NCI-H1694 treated with DMSO at 0.1 percent for 48 hours (cell line): ENCODE measurements around the gene STRN.
A peak's percentile ranks its signal among the peaks of the same experiment; 100 is the strongest.
"Not testable (repeated sequence)": the region's sequence is repeated elsewhere in the genome, so short reads cannot be mapped to it uniquely, and the experiment has no call there.

ENCODE experiments used
- DNase-seq: peaks from one replicate; lab custom pipeline; 2025; lab: John Stamatoyannopoulos, UW

The STRN gene

DNA sequence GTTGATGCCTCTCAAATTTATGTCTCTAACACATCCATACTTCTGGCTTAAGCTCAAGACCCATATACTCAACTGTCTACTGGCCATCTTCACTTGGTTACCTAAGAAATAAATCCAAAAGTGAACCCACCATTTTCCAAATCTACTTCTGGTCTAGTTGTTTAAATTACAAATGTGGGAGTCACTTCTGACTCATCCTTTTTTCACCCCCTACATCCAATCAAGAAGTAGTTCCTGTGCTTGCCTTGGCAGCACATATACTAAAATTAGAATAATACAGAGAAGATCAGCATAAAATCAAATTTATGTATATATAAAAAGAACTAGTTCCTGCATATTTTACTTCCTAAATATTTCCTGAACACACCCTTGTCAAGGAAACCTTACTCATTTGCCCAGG lies 53.6 kb downstream of the STRN start:
- DNase-seq, result no peak

DNA sequence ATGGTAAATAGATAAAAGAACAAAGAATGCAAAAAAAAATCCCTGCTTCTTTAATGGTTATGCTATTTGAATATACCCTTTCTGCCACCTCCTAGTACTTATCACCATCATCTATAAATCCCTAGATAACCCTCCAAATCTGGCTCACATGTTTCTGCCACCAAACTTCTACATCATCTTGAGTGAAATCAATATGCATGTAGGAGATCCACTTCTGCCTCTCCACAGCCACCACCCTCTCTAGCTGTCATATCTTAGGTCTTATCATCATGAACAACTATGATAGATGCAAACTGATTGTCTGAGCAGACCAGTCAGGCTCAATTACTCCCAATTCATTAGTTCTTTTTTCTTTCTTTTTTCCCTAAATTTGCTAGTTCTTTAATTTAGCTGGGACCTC lies 55.3 kb downstream of the STRN start:
- DNase-seq, result no peak

DNA sequence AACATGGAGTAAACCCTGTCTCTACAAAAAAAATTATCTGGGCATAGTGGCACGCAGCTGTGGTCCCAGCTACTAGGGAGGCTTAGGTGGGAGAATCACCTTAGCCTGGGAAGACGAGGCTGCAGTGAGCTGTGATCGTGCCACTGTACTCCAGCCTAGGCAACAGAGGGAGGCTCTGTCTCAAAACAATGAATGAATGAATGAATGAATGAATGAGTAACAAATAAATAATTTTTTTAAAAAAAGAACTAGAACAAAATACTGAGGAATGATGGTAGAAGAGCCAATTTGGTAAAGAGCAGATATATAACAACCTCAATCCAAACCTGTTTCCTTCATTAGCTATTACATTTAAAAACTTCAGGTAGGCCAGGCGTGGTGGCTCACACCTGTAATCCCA lies 60.1 kb downstream of the STRN start:
- DNase-seq, result no peak

DNA sequence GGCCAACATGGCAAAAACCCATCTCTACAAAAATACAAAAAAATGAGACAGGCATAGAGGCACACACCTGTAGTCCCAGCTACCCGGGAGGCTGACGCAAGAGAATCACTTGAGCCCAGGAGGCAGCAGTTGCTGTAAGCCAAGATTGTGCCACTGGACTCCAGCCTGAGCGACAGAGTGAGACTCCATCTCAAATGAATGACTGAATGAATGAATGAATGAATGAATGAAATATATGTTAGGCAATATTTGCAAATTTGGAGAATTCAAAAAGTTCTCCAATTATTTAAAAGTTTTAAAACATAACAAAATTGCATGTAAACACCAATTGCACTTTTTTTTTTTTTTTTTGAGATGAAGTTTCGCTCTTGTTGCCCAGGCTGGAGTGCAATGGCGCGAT lies 61.7 kb downstream of the STRN start:
- DNase-seq, result no peak

DNA sequence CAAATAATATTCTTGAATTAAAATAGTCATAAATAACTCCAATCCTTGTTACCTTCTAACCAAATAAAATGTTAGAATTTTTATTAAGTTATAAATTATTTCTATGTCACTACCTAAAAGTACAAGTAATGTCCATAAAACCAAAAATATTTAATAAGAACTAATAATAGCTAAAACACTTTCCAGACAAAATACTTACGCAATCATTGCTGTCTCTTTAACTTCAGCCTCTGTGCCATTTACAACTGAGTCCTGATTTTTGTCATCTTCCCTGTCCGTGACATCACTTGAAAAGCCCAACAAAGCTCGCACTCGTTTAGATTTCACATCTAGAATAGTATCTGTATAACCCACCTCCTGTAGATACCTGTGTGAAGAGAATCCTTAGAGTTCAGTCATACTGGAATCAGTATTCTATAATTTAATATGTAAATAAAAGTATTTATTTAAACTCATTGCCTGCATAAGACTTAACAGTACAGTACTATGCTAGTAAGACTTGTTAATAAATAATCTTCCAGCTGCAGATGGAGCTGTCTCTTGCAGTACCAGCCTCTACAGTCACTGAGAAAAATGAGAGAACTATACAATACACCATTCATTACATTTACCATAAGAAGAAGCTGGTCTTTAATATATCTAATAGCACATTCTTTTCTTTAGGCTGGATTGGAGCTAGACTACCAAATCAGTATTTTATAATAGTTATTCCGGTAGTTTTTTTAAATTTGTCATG lies 63.8 kb downstream of the STRN start:
- no peak for DNase-seq

DNA sequence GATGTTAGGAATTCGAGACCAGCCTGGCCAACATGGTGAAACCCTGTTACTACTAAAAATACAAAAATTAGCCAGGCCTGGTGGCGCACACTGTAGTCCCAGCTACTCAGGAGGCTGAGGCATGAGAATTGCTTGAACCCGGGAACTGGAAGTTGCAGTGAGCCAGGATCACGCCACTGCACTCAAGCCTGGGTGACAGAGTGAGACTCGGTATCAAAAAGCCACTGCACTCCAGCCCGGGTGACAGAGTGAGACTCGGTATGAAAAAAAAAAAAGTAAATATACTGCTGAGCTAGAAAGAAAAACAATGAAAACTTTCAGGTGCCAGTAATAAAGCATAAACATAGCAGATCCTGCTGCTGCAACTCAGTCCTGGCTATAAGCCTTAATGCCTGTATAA lies 73.5 kb downstream of the STRN start:
- DNase-seq, result no peak

DNA sequence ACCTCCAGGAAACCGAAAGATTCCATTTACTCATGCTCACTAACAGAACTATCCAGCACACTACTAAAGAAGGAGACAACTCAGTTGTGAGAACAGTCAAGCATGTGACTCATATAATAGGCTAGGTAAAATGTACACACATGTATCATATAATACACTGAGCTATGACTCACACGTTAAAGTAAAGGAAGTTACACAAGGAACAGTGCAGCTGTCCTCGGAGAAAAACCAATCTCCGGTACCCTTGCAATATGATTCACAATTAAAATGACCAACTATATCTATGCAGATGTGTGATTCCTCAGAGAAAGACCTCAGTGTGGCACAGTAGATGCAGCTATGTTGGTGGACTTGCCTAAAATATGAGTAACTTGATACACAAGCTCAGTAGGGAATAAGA lies 76.5 kb downstream of the STRN start:
- no peak for DNase-seq

DNA sequence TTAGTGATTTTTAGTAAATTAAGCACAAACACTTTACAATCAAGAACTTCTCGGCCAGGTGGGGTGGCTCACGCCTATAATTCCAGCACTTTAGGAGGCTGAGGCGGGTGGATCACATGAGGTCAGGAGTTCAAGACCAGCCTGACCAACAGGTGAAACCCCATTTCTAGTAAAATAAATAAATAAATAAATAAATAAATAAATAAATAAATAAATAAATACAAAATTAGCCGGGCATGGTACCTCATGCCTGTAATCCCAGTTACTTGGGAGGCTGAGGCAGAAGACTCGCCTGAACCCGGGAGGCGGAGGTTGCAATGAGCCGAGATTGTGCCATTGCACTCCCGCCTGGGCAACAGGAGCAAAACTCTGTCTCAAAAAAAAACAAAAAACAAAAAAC lies 79.2 kb downstream of the STRN start:
- DNase-seq, result not testable (repeated sequence)

DNA sequence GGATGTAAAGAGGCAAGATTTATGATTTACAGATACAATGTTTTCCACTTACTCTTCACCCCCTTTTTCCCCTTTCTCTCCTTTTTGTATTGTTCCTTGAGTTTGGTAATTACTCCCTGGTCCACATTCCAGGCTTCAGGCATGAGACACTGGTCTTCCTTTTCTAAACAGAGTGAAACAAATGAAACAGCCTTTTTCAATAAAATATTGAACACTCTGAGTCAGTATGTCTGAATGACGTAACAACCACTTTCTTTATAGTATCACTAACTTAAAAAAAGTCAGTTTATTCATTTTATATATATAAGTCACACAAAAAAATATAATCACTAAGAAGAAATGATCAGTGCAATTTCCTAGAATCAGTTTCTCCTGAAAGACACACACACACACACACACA lies 79.7 kb downstream of the STRN start:
- DNase-seq, result no peak

DNA sequence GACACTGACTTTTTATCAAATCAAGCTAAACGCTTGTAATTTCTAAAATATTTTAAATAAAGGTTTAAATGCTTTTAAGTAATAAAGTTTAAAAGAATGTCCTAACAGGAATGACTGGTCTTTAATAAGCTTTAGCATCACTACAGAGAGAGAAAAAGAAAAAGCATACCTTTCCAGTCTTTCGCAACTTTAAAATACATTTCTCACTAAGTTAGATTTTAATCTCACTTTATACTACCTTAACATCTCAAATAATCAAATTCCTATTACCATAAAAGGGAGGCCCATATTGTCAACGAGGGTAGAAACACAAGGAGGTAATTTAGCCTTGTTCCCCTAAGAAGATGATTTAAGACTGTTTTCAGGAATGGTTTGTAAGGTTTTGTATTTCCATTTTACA lies 80.7 kb downstream of the STRN start:
- DNase-seq, result no peak

DNA sequence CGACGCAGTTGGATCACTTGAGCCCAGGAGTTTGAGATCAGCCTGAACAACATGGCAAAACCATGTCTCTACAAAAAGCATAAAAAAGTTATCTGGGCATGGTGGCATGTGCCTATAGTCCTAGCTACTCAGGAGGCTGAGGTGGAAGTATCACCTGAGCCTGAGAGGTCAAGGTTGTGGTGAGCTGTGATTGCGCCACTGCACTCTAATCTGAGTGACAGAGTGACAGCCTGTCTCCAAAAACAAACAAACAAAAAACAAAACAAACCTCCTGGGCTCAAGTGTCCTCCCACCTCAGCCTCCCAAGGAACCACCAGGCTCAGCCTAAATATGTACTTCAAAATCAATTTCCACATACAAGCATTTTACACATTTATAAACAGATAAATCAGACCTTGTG lies 83.8 kb downstream of the STRN start:
- no peak for DNase-seq

DNA sequence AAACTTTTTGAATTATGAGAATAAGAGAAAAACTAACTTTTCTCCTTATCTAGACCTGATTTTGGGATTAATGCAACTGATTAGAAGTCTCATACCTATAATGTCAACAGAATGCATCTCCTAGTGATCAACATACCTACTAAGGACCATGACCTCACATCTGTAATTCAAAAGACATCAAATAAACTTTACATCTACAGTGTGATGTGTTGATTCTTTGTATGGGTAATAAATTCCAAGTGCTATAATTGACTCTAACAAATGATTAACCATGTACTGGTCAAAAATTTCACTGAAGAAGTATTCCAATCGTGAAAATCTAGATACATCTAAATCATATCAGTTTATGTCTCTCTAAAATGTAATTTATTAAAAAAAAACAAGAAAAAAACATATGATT lies 84.5 kb downstream of the STRN start:
- no peak for DNase-seq

DNA sequence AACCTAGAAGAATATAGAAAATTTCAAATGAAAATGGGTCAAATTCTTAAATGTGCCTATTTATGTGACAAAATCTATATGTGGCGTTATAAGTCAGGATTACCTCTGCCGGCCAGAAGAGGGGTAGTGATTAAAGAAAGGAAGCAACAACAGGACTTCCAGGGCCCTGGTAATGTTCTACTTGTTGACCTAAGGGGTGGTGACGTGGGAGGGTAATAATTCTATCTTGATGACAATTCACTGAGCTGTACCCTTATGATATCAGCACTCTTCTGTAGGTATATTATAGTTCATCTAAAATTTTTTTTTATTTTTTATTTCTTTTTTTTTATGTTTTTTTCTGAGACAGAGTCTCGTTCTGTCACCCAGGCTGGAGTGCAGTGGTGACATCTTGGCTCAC lies 87.9 kb downstream of the STRN start:
- DNase-seq, result no peak

DNA sequence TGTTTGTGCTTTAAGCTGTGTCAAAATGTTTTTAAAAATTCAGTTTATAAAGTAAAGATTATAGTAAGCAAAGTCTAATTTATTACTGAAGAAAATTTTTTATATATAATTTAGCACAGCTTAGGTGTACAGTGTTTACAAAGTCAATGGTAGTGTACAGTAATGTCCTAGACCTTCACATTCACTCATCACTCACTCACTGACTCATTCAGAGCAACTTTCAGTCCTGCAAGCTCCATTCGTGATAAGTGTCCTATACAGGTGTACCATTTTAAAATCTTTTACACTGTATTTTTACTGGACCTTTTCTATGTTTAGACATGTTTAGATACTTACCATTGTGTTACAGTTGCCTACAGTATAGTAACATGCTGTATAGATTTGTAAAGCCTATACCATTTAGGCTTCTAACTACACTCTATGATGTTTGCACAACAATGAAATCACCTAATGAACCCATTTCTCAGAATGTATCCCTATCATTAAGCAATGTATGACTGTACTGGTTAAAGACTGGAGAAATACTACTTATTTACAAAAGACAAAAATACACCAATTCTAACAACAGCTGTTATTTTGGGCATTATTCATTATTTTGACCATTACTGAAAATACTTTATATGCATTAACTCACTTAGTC lies 95.1 kb downstream of the STRN start:
- no peak for DNase-seq

DNA sequence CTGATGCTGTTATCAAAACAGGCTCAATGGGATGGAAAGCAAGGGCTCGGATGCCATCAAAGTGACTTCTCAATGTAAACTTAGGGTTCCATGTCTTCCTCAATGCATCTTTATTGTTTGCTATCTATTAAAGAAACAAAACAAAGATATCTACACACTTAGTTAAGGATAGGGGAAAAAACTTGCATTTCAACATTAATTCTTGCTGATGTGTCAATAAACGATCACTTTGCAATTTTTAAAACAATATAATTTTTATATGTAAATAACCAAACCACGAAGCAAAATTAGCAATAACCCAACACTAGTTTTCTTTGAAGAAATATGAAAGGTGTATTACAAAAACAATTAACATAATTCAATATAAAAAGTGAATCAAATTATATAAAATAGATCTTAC lies 96.7 kb downstream of the STRN start:
- DNase-seq, result no peak

DNA sequence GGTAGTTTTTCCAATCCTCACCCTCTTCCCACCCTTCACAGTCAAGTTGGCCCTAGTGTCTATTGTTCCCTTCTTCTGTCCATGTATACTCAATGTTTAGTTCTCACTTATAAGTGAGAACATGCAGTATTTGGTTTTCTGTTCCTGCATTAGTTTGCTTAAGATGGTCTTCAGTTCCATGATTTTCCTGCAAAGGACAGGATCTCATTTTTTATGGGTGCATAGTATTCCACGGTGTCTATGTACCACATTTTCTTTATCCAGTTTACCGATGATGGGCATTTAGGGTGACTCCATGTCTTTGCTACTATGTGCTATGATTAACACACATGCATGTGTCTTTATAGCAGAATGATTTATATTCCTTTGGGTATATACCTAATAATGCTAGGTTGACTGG lies 104.4 kb downstream of the STRN start:
- DNase-seq, result no peak

DNA sequence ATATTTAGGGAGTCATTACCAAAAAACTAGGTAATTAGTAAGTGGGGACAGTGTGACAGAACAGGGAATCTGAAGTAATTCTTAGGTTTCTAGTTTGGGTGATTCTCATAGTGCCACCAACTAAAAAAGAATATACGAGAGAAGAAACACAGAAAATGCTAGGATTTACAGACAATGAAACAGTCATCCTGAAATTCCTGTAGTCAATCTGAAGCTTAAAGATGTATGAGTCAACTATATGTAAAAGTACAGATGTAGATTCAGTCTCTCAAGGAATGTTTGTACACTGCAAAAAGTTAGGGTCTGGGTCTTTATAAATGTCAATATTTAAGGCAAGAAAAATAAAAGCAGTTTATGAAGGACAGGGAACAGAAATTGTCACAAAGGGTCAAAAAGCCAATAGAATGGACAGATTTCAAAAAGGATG lies 107.0 kb downstream of the STRN start:
- DNase-seq, result no peak

DNA sequence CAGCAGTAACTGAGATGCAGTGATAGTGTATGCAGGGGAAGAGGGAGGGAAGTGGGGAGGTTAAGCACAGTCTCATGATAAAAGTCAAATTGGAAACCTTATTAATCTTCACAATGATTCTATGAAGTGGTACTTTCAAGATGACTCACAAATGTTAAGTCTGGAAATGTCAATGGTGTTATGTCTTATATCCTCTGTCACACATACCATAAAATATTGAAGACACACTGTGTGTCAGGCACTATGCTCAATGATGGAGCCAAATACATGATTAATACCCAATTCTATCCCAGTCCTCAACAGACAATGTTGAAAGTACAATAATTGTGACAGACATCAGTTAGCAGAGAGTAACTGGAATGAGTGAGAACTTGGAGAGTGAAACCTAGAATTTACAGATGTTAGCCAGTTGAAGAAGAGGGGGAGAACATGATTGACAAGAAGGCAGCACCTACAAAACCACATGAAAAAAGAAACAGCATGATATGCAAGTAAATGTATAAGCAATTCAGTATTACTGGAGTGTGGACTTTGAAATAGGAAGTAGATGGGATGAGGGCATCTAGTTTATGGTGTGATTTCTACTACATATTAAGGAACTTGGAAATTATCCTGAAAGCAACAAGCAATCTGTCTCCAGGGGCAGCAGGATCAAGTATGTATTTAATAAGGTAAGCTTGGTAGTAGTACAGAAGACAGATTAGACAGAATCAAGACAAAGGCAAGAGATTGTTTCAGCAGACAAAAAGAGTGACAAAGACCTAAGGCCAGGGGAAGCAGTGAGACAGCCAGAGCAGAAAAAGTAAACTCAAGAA lies 107.6 kb downstream of the STRN start:
- DNase-seq, result no peak

DNA sequence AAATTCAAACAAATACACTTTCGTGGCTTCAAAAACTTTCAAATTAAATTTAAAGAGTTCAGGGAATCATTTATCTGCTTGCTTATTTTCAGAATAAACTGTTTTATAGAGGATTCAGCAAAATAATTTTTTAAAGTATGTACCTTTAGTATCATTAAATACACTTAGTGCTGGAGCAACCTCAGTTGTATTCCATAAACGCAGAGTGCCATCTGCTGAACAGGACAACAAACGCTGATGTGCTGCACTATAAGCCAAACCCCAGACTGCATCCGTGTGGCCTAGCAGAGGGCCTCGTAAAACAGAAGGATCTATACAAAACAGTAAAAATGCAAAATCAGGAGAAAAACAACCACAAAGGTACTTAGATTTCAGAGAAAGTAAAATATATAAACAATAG lies 108.6 kb downstream of the STRN start:
- DNase-seq, result peak; percentile 30

DNA sequence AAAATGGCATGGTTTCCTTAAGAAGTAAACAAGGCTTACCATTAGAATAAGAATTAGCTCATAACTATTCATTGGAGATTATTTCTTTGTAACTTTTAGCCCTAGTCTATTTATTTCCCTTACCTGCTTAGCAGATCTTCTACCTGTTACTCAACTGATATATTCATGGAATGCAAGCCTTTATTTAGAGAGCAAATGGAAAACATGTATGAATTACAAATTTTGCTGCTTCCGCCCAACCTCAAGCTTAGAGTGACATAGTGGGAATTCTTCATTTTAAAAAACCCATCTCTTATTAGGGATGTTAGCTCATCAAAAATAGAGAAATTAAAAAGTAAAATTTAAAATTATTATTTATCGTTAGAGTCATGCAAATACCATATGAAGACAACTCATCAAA lies 110.9 kb downstream of the STRN start:
- no peak for DNase-seq

DNA sequence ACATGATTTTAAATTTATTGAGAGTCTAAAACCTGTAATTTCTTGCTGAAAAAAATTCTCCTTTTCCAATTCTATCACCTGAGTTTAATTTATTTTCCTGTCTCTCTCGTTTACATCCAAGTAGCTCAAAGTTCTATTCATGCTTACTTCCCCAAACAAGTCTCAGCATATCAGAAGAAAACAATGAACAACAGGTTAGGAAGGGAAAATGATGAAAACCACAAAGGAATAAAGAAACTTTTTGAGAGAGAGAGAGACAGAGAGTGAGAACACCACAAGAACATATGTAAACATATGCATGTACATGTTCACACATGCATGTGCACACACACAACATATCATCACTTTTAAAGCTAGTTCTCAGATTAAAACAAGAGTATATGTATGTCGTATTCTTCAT lies 112.1 kb downstream of the STRN start:
- DNase-seq, result no peak

DNA sequence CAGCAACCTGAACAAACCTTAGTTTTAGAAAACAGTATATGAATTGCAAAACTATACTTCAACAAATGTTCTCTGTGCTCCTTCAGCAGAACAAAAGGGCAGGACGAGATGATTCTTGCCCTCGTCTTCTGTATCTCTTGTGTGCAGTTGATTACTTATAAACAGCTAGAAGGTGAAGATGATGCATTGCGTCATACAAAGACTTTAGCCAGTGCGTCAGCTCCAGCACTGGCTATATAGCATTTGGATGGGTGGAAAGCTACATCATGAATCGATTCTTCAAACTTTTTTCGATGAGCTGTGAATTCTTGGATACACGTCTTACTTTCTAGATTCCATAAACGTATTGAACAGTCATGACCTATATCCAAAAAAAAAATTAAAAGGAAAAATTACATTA lies 117.1 kb downstream of the STRN start:
- DNase-seq, result no peak

DNA sequence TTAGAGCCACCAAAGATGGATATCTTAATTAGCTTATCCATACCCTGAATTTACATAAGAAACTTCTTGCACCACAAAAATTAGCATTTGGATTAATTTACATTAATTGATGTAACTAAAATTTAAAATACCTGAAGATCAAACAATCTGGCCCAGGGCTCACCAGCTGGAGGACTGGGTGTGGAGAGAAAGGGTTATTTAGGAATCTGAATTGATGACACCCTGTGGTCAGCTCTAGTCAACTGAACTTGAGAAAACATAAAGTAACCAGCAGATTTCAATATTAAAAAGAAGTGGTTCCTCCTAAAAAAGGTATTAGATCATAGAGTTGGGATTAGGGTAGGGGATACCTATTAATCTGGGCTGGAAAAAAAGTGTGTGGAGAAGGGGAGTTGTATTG lies 122.5 kb downstream of the STRN start:
- no peak for DNase-seq
